ENCODE measurements around the gene PRPF31.
"Not testable (repeated sequence)": the region's sequence is repeated elsewhere in the genome, so short reads cannot be mapped to it uniquely, and the experiment has no call there.

DNA sequence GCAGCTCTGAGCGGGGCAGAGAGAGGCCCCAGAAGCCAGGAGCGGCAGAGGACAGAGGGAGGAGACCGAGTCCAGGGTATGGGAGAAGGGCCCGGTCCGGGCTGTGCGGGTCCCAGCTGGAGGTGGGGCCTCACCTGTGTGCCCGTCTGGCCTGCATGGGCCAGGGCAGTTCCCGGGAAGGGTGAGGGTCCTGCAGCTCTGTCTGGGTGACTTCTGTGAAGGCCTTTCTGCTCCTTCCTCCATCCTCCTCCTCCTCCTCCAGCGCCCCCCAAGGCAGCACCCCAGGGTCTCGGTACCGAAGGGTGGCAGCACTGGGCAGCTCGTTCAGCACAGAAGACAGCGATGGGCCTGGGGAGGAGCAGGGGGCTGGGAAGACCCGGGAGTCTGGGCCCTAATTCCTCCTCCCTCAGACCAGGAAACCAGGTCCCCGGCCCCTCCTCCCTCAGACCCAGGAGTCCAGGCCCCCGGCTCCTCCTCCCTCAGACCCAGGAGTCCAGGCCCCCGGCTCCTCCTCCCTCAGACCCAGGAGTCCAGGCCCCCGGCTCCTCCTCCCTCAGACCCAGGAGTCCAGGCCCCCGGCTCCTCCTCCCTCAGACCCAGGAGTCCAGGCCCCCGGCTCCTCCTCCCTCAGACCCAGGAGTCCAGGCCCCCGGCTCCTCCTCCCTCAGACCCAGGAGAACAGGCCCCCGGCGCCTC is 56.3 kb downstream of the PRPF31 start:
- TF ChIP-seq, protein P1, sequence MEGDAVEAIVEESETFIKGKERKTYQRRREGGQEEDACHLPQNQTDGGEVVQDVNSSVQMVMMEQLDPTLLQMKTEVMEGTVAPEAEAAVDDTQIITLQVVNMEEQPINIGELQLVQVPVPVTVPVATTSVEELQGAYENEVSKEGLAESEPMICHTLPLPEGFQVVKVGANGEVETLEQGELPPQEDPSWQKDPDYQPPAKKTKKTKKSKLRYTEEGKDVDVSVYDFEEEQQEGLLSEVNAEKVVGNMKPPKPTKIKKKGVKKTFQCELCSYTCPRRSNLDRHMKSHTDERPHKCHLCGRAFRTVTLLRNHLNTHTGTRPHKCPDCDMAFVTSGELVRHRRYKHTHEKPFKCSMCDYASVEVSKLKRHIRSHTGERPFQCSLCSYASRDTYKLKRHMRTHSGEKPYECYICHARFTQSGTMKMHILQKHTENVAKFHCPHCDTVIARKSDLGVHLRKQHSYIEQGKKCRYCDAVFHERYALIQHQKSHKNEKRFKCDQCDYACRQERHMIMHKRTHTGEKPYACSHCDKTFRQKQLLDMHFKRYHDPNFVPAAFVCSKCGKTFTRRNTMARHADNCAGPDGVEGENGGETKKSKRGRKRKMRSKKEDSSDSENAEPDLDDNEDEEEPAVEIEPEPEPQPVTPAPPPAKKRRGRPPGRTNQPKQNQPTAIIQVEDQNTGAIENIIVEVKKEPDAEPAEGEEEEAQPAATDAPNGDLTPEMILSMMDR (IDR thresholded peaks at IDR 0.05), result not testable (repeated sequence)
- not testable (repeated sequence) for TF ChIP-seq POLR2A (IDR thresholded peaks at IDR 0.05)
